ENCODE results near the gene HOXC10. TPM values are rescaled to one million over a fixed set of nuclear protein-coding genes. Genes with fewer than 3 reads are reported as not detected.

Gene HOXC10
- total RNA-seq, 4 donors from 2014 or later = 23.9 to 48.3 (median 40.3) TPM

DNA sequence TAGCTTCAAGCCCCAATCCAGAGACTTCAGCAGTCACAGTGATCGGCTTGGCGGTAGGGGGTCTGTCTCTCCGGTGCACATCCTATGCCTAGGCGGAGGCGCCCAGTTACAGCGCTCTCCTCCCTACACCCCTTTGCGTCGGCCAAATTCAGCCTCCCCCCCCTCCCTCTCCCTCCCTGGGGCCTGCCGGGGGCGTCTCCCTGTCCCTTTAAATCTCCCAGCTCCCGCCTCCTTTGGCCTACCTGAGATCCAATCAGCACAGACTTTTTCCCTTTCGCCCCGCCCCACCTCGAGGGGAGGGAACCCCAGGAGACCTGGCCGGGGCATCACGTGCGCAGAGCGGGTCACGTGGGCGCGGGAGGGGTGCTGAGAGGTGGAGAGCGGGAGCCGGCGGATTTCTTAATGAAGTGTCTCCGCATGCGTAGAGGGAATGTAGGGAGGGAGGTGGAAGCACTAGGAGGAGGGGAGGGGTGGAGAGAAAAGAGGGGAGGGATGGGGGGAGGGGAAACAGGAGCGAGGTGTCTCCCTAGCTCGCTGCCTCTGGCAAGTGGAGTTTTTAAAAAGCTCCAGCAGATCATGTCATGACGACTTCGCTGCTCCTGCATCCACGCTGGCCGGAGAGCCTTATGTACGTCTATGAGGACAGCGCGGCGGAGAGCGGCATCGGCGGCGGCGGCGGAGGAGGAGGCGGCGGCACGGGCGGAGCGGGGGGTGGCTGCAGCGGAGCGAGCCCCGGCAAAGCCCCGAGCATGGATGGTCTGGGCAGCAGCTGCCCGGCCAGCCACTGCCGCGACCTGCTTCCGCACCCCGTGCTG is 46.4 kb upstream of the HOXC10 start, which contains the start of gene HOXC13:
Gene HOXC13, plus strand, starts transcription at position 506 of the 815 bp plus-strand sequence. Its CDS starts 76 bp downstream, at position 582.
- TF ChIP-seq, protein P1, sequence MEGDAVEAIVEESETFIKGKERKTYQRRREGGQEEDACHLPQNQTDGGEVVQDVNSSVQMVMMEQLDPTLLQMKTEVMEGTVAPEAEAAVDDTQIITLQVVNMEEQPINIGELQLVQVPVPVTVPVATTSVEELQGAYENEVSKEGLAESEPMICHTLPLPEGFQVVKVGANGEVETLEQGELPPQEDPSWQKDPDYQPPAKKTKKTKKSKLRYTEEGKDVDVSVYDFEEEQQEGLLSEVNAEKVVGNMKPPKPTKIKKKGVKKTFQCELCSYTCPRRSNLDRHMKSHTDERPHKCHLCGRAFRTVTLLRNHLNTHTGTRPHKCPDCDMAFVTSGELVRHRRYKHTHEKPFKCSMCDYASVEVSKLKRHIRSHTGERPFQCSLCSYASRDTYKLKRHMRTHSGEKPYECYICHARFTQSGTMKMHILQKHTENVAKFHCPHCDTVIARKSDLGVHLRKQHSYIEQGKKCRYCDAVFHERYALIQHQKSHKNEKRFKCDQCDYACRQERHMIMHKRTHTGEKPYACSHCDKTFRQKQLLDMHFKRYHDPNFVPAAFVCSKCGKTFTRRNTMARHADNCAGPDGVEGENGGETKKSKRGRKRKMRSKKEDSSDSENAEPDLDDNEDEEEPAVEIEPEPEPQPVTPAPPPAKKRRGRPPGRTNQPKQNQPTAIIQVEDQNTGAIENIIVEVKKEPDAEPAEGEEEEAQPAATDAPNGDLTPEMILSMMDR (IDR thresholded peaks at IDR 0.05 in 4 of 5, conservative IDR thresholded peaks at IDR 0.05 in 1 of 5) = no peak
- TF ChIP-seq POLR2A (IDR thresholded peaks at IDR 0.05) = no peak
- intact Hi-C loops (cut with DNase I; ENCODE audit: low total_unique reads) (no loop called here), in situ Hi-C loops (cut with MboI; ENCODE audit: low sequenced_read_pairs in 4 of 4) (no loop called here)
- Histone ChIP-seq H3K4me3 (peak within 1 kb of the TSS; percentile 31 to 48 (median 45)), H3K4me1 (peaks cover 0 to 8% of the 10 kb centered on the region in 2 donors), H3K9me3 (no peaks in the 10 kb centered on the region), H3K36me3 (no peaks in the 10 kb centered on the region), H3K27me3 (peaks cover 94 to 98% (median 97%) of the 10 kb centered on the region in 3 donors), H3K27ac (no peak within 1 kb of the TSS)
- ATAC-seq = peak; percentile 84 to 91
- peak; percentile 64 to 92 for DNase-seq

DNA sequence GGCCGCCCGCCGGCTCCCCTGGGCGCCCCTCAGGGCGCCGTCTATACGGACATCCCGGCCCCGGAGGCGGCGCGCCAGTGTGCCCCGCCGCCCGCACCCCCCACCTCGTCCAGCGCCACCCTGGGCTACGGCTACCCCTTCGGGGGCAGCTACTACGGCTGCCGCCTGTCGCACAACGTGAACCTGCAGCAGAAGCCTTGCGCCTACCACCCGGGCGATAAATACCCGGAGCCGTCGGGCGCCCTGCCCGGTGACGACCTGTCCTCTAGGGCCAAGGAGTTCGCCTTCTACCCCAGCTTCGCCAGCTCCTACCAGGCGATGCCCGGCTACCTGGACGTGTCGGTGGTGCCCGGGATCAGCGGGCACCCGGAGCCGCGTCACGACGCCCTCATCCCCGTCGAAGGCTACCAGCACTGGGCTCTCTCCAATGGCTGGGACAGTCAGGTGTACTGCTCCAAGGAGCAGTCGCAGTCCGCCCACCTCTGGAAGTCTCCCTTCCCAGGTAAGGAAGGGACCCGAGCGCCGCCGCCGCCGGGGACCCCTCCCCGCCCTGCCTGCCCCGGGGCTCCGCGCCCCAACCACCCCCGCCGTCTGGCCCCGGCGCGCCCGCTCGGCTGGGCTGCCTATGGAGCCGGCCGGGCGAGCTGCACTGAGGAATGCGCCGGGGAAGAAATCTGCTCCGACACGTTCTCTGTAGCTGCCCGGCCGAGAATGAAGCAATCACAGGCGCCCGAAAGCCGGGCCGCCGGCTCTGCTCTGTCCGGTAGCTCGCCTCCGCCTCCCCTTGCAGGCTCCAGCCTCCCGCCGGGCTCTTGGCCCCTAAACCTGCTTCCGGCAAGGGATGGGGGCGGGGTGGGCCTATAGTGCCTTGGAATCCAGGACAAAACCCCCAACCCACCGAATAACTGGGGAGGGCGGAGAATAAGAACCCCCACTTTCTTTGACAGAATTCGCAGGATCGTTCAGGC is 45.5 kb upstream of the HOXC10 start:
- TF ChIP-seq, protein P1 (IDR thresholded peaks at IDR 0.05 in 4 of 5, conservative IDR thresholded peaks at IDR 0.05 in 1 of 5) = no peak
- TF ChIP-seq POLR2A (IDR thresholded peaks at IDR 0.05) = no peak
- no peaks in the 10 kb centered on the region for H3K36me3 ChIP-seq
- ATAC-seq (no peak), DNase-seq (no peak)
- in situ Hi-C loops (cut with MboI; ENCODE audit: low sequenced_read_pairs in 4 of 4) (no loop called here), intact Hi-C loops (cut with DNase I; ENCODE audit: low total_unique reads) (loop anchor here (10.0 kb wide), 1 partner anchor 145 kb away; no protein-coding TSS in a partner anchor)
- H3K4me1 ChIP-seq = peaks cover 0 to 8% of the 10 kb centered on the region in 2 donors
- H3K4me3 ChIP-seq = peak overlapping the region; percentile 31 to 48 (median 45)
- no peaks in the 10 kb centered on the region for H3K9me3 ChIP-seq
- H3K27ac ChIP-seq = no peak overlapping the region
- peaks cover 94 to 100% (median 97%) of the 10 kb centered on the region in 3 donors for H3K27me3 ChIP-seq

DNA sequence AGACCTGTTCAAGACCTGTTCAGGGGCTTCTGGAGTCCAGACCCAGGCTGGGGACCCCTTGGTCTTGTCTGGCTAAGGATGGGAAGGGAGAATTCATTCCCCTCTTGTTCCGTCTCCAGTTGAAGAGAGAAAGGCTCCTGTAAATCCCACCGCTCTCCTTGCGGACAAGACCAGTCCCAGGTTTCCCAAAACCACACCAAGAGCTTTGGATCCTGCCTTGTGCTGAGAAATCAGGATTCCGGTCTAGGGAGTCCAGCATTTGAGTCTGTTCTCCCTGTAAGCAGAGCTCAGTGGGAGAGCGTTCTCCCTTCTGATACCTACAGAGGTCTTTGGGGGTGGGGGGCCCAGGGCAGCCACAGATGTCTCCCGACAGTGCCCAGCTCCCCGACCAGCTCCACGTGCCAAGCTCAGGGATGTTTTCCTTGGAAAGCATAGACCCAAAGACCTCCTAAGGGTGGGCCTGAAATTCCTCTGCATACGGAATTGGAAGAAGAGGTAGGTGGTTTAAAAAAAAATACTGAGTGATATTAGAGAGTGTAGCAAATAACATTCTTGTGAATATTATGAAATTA is 44.4 kb upstream of the HOXC10 start:
- no peak for ATAC-seq
- intact Hi-C loops (cut with DNase I; ENCODE audit: low total_unique reads) (loop anchor here (10.0 kb wide), 1 partner anchor 146 kb away; no protein-coding TSS in a partner anchor), in situ Hi-C loops (cut with MboI; ENCODE audit: low sequenced_read_pairs in 4 of 4) (no loop called here)
- Histone ChIP-seq H3K4me3 (no peak overlapping the region), H3K9me3 (no peaks in the 10 kb centered on the region), H3K4me1 (peaks cover 0 to 8% of the 10 kb centered on the region in 2 donors), H3K27me3 (peaks cover 95 to 100% (median 98%) of the 10 kb centered on the region in 3 donors), H3K36me3 (no peaks in the 10 kb centered on the region), H3K27ac (no peak overlapping the region)
- TF ChIP-seq, protein P1 (IDR thresholded peaks at IDR 0.05 in 4 of 5, conservative IDR thresholded peaks at IDR 0.05 in 1 of 5) = no peak
- TF ChIP-seq POLR2A (IDR thresholded peaks at IDR 0.05) = no peak
- no peak for DNase-seq

DNA sequence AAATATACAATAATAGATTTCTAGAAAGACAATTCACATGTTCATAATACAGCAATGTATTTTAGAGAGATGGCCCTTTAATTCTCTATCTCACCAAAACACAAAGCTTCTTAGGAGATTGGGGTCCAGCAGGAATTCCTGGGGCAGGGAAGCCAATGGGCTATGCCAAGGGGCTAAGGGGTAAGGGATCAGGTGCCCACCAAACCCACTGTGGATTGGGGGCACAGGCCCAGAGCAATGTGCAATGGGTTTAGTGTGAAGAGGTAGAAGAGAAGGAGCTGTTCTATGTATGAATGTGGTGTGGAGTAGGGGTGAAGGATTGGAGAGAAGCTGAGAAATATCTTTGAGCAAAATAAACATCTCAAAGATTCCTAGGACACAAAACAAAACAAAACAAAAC is 43.8 kb upstream of the HOXC10 start:
- in situ Hi-C loops (cut with MboI; ENCODE audit: low sequenced_read_pairs in 4 of 4) = no loop called here
- ATAC-seq (no peak), DNase-seq (no peak)
- intact Hi-C loops (cut with DNase I; ENCODE audit: low total_unique reads) = loop anchor here (10.0 kb wide), 1 partner anchor 146 kb away; no protein-coding TSS in a partner anchor
- H3K9me3 ChIP-seq = no peaks in the 10 kb centered on the region
- H3K4me3 ChIP-seq = no peak overlapping the region
- no peak for TF ChIP-seq POLR2A (IDR thresholded peaks at IDR 0.05)
- H3K4me1 ChIP-seq = peaks cover 0 to 8% of the 10 kb centered on the region in 2 donors
- H3K27ac ChIP-seq = no peak overlapping the region
- no peaks in the 10 kb centered on the region for H3K36me3 ChIP-seq
- peaks cover 95 to 100% (median 98%) of the 10 kb centered on the region in 3 donors for H3K27me3 ChIP-seq

All from gastrocnemius medialis (tissue), 4 donors.